Measurements from ENCODE around the gene SGO2.

SGO2 gene

DNA sequence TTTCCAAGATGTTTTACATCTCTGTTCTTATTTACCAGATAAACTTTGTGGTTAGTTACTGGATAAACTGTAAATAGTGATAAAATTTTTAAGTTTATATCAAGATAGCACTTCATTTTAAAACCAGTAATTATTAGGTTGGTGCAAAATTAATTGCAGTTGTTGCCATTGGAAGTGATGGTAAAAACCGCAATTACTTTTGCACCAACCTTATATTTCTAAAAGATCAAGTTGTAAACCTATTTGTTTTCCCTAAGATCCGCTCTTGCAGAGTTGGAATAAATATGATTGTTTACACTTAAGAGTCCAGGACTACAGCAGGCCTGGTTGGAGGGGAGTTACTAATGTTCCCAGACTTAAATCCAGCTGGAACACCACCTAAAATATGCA lies 59.3 kb downstream of the SGO2 start:
- Histone ChIP-seq H3K9me3 (ENCODE audit: insufficient read depth, low read depth, low read length) (no peaks in the 10 kb centered on the region), H3K27me3 (ENCODE audit: insufficient read depth, low read length) (peaks cover 29% of the 10 kb centered on the region), H3K27ac (ENCODE audit: low read length) (no peak overlapping the region), H3K9ac (ENCODE audit: low read depth, low read length) (peak overlapping the region; percentile 71; the same call in 1 of the 2 replicates), H3K36me3 (ENCODE audit: insufficient read depth, low read depth, low read length) (no peaks in the 10 kb centered on the region), H3K4me3 (ENCODE audit: low read length) (peak overlapping the region; percentile 89), H3K4me1 (ENCODE audit: insufficient read depth, low read length) (0 out of 2 replicates have a peak, but pooled peaks cover 5% of the 10 kb centered on the region)

DNA sequence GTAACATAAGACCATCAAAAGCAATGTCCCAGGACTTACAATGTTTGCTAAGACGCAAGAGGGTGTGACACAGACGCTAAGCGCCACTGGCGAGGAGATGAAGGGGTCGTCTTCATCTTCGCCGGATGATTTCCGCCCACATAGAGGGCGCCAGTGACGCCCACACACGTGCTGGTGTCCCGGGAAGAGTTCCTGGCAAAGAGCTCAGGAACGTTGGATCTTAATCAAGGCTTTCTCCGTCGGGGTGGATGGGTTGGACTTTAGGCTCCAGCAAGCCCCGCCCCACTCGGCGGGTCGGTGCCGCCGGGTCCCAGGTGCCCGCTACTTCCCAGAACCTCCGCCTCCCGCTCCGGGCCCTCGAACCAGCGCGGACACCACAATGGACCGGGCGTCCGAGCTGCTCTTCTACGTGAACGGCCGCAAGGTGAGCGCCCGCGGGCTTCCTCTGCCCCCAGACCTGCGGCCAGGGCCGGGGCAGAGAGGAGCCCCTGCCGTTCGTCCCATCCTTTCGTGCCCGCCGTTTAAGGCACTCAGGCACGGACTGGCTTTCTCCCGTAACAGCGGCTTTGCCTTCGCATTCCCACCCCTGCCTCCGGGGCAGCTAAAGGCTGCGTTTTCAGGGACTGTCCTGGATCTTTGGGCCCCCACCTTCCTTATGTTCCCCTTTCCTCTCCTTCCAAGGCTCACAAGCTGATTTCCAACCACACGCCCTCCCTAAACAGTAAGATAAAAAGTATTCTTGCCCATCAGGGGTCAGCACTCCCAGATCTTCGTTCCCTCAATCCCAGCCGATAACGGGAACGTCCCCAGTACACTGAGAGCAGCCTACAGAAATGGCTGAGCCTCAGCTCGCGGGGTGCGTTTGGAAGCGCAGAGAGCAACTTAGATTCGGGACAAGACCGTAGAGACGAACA lies 60.0 kb downstream of the SGO2 start, which contains the start of gene AOX1:
Gene AOX1, plus strand, starts transcription at position 285 of the 914 bp plus-strand sequence. Its CDS starts 95 bp downstream, at position 380.
- peak within 1 kb of the TSS; percentile 89 for H3K4me3 ChIP-seq (ENCODE audit: low read length)
- 0 out of 2 replicates have a peak, but pooled peaks cover 5% of the 10 kb centered on the region for H3K4me1 ChIP-seq (ENCODE audit: insufficient read depth, low read length)
- no peaks in the 10 kb centered on the region for H3K36me3 ChIP-seq (ENCODE audit: insufficient read depth, low read depth, low read length)
- H3K9me3 ChIP-seq (ENCODE audit: insufficient read depth, low read depth, low read length): no peaks in the 10 kb centered on the region
- no peak within 1 kb of the TSS for H3K27ac ChIP-seq (ENCODE audit: low read length)
- peaks cover 29% of the 10 kb centered on the region for H3K27me3 ChIP-seq (ENCODE audit: insufficient read depth, low read length)
- peak within 1 kb of the TSS; percentile 71; the same call in 1 of the 2 replicates for H3K9ac ChIP-seq (ENCODE audit: low read depth, low read length)

DNA sequence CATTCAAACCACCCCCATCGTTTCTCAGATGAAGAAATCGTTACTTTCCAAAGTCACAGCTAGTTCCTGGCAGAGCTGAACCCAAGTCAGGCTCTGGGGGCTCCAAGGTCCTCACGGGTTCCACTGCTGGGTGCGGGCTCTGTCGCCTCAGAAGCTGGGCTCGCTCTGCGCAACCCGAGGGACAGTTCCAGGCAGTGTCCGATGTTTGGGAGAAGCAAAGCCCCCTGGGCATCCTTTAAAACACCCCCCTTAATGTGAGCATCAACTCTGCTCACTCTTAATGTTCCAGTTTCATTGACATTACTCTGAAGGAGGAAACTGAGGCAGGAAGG lies 60.6 kb downstream of the SGO2 start:
- Histone ChIP-seq H3K4me3 (ENCODE audit: low read length) (peak overlapping the region; percentile 89), H3K9me3 (ENCODE audit: insufficient read depth, low read depth, low read length) (no peaks in the 10 kb centered on the region), H3K27ac (ENCODE audit: low read length) (no peak overlapping the region), H3K9ac (ENCODE audit: low read depth, low read length) (peak overlapping the region; percentile 71; the same call in 1 of the 2 replicates), H3K27me3 (ENCODE audit: insufficient read depth, low read length) (peaks cover 29% of the 10 kb centered on the region), H3K36me3 (ENCODE audit: insufficient read depth, low read depth, low read length) (no peaks in the 10 kb centered on the region), H3K4me1 (ENCODE audit: insufficient read depth, low read length) (0 out of 2 replicates have a peak, but pooled peaks cover 5% of the 10 kb centered on the region)

DNA sequence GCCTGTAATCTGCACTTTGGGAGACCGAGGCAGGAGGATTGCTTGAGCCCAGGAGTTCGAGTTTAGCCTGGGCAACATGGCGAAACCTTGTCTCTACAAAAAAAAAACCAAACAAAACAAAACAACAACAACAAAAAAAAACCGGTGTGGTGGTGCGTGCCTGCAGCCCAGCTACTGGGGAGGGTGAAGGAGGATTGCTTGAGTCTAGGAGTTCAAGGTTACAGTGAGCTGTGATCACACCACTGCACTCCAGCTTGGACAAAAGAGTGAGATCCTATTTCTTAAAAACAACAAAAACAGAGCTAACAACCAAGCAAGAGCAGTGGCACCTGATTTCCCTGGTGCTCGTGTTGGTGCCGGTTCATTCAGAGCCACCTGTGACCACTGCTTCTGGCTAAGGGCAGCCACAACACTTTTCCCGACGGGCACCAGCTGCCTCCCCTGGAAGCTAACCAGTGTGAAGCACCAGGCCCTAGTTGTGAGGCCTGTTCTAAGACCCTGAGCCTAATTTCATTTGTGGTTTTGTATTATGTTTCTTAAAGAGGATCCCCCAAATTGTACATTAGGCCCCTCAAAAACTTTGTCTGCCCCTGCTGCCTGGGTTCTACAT lies 61.1 kb downstream of the SGO2 start:
- no peaks in the 10 kb centered on the region for H3K9me3 ChIP-seq (ENCODE audit: insufficient read depth, low read depth, low read length)
- H3K36me3 ChIP-seq (ENCODE audit: insufficient read depth, low read depth, low read length): no peaks in the 10 kb centered on the region
- peak overlapping the region; percentile 89; the same call in 1 of the 2 replicates for H3K4me3 ChIP-seq (ENCODE audit: low read length)
- no peak overlapping the region for H3K27ac ChIP-seq (ENCODE audit: low read length)
- 0 out of 2 replicates have a peak, but pooled peaks cover 5% of the 10 kb centered on the region for H3K4me1 ChIP-seq (ENCODE audit: insufficient read depth, low read length)
- no peak overlapping the region; the same call in 1 of the 2 replicates for H3K9ac ChIP-seq (ENCODE audit: low read depth, low read length)
- H3K27me3 ChIP-seq (ENCODE audit: insufficient read depth, low read length): peaks cover 29% of the 10 kb centered on the region

DNA sequence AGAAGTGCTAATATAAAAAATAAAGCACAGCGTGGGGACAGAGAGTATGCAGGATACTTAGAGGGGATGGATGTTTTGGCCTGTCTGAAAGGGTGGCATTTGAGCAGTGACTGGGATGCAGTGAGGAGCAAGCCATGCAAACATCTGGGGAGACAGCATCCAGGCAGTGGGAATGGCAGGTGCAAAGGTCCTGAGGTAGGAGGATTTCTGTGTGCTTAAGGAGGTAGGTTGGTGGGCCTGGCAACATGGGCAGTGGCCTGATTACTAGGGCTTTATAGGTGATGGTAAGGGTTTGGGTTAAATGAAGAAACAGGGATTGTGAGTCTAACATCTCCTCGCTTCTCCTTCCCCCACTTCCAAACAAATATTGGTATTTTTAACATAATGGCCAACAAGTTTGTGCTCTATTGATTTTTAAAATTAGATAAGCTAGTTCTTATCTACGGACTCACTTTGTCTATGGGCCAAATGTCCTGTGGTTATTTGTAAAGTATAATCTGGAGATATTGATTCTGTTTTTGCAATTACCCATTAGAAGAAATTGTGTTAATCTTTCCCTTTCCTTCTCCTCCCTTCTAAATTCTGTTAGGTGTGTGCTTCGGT lies 62.2 kb downstream of the SGO2 start:
- Histone ChIP-seq H3K27me3 (ENCODE audit: insufficient read depth, low read length) (peaks cover 29% of the 10 kb centered on the region), H3K9me3 (ENCODE audit: insufficient read depth, low read depth, low read length) (no peaks in the 10 kb centered on the region), H3K4me1 (ENCODE audit: insufficient read depth, low read length) (0 out of 2 replicates have a peak, but pooled peaks cover 5% of the 10 kb centered on the region), H3K4me3 (ENCODE audit: low read length) (no peak overlapping the region), H3K36me3 (ENCODE audit: insufficient read depth, low read depth, low read length) (no peaks in the 10 kb centered on the region), H3K9ac (ENCODE audit: low read depth, low read length) (no peak overlapping the region), H3K27ac (ENCODE audit: low read length) (no peak overlapping the region)

DNA sequence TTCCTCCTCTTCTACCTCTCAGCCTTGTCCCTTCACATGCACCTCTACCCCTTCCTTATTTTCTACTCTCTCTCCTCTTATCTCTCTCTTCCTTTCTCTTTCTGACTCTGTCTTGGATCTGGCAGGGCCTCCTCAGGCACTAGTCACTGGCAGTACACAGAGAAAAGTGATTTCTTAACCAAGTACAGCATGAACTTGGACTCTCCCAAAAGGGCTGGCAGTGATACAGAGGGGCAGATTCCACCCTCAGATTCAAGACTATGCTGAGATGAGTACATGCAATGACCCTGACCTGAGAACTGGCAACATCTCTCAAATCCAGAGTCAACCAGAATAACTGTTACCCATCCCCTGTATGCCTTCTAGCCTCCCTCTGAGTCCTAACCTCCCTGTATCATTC lies 64.1 kb downstream of the SGO2 start:
- no peak overlapping the region for H3K27ac ChIP-seq (ENCODE audit: low read length)
- H3K4me1 ChIP-seq (ENCODE audit: insufficient read depth, low read length): 0 out of 2 replicates have a peak, but pooled peaks cover 2% of the 10 kb centered on the region
- H3K36me3 ChIP-seq (ENCODE audit: insufficient read depth, low read depth, low read length): no peaks in the 10 kb centered on the region
- H3K27me3 ChIP-seq (ENCODE audit: insufficient read depth, low read length): peaks cover 24% of the 10 kb centered on the region
- H3K9ac ChIP-seq (ENCODE audit: low read depth, low read length): no peak overlapping the region
- no peak overlapping the region for H3K4me3 ChIP-seq (ENCODE audit: low read length)
- no peaks in the 10 kb centered on the region for H3K9me3 ChIP-seq (ENCODE audit: insufficient read depth, low read depth, low read length)

DNA sequence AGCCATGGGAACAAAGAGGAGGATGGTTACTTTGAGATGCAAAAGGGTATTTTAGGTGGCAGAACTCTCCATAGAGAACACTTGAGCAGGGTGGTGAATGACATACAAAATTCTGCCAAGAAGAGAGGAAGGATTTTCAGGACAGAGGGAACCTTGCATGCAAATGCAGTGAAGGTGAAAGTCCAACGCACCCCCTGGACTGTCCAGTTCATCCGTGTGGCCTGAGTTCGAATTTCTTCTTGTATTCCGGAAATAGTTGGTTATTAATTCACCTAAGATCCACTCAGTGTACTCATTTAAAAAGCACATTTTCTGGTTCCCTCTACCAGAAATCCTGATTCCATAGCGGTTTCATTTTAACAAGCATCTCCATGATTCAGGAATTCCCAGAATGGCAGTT lies 65.3 kb downstream of the SGO2 start:
- Histone ChIP-seq H3K9me3 (ENCODE audit: insufficient read depth, low read depth, low read length) (no peaks in the 10 kb centered on the region), H3K4me3 (ENCODE audit: low read length) (no peak overlapping the region), H3K9ac (ENCODE audit: low read depth, low read length) (no peak overlapping the region), H3K27me3 (ENCODE audit: insufficient read depth, low read length) (peaks cover 15% of the 10 kb centered on the region), H3K4me1 (ENCODE audit: insufficient read depth, low read length) (no peaks in the 10 kb centered on the region), H3K36me3 (ENCODE audit: insufficient read depth, low read depth, low read length) (no peaks in the 10 kb centered on the region), H3K27ac (ENCODE audit: low read length) (no peak overlapping the region)

DNA sequence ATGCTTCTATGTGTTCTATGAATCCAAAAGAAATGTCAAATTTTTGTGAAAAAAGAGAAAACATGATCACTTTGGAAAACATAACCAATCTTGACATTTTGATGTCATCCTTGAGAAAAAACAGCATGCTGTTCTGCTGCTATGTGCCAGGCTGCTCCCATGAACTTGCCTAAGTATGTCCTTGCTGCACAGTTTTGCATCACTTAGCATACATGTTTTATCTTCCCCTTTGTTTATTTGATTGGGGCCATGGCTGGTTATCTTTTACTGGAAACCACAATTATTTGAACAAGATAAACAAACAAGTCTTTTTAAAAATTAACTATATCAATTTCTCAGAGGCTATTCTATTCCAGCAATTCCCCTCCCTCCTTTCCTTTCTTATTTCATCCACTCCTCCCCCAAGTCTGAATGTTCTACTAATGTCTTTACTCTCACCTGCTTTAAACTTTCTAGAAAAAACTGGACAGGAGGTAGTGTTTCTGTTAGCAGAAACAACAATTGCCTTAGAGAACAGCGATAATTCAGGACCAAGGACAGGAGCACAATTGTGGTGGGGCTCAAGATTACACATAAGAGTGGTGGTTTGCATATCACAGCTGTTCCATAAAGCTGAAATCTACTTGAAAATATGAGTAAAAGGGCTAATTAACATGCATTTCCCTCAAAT lies 66.5 kb downstream of the SGO2 start:
- peaks cover 3% of the 10 kb centered on the region; the same call in 1 of the 2 replicates for H3K27me3 ChIP-seq (ENCODE audit: insufficient read depth, low read length)
- no peak overlapping the region for H3K4me3 ChIP-seq (ENCODE audit: low read length)
- no peaks in the 10 kb centered on the region; the same call in 1 of the 2 replicates for H3K36me3 ChIP-seq (ENCODE audit: insufficient read depth, low read depth, low read length)
- H3K4me1 ChIP-seq (ENCODE audit: insufficient read depth, low read length): no peaks in the 10 kb centered on the region
- H3K9me3 ChIP-seq (ENCODE audit: insufficient read depth, low read depth, low read length): no peaks in the 10 kb centered on the region
- H3K27ac ChIP-seq (ENCODE audit: low read length): no peak overlapping the region
- no peak overlapping the region for H3K9ac ChIP-seq (ENCODE audit: low read depth, low read length)

DNA sequence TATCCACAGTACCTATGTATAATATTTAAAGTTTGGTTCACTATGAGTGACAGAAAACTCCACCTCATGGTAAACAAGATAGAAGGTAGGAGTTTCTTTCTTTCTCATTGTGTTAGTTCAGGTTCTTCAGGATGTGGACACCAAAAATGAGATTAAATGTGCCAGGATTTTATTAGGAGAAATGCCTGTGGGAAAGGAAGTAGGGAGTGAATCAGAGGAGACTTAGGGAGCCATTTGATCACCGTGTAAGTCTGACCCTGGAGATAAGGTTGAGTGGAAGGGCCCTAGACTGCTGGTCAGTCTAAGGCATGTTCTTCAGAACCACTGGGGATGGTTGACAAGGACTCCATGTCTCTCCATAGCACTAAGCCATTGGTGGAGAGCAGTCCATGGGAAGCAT lies 67.9 kb downstream of the SGO2 start:
- Histone ChIP-seq H3K9ac (ENCODE audit: low read depth, low read length) (no peak overlapping the region), H3K4me1 (ENCODE audit: insufficient read depth, low read length) (no peaks in the 10 kb centered on the region), H3K27ac (ENCODE audit: low read length) (no peak overlapping the region), H3K9me3 (ENCODE audit: insufficient read depth, low read depth, low read length) (no peaks in the 10 kb centered on the region), H3K27me3 (ENCODE audit: insufficient read depth, low read length) (no peaks in the 10 kb centered on the region), H3K4me3 (ENCODE audit: low read length) (no peak overlapping the region), H3K36me3 (ENCODE audit: insufficient read depth, low read depth, low read length) (no peaks in the 10 kb centered on the region; the same call in 1 of the 2 replicates)

DNA sequence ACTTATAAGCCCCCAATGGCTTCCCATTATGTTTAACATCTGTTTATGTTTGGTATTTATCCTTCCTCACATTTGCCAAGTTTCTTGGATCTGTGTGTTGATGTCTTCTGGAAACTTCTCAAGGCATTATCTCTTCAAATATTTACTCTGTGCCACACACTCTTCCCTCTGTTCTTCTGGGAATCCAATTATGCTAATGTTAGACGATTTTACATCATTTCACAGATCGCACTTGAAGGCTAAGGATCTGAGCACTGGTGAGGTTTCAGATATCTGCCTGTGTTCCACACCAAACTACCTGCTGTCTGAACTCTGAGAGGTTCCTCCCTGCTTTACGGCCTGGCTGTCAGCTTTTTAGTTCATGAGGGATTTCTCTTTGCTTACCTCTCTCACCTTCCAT lies 69.9 kb downstream of the SGO2 start:
- no peak overlapping the region for H3K9ac ChIP-seq (ENCODE audit: low read depth, low read length)
- no peaks in the 10 kb centered on the region; the same call in 1 of the 2 replicates for H3K36me3 ChIP-seq (ENCODE audit: insufficient read depth, low read depth, low read length)
- no peaks in the 10 kb centered on the region for H3K9me3 ChIP-seq (ENCODE audit: insufficient read depth, low read depth, low read length)
- H3K4me3 ChIP-seq (ENCODE audit: low read length): no peak overlapping the region
- H3K27me3 ChIP-seq (ENCODE audit: insufficient read depth, low read length): no peaks in the 10 kb centered on the region
- no peak overlapping the region for H3K27ac ChIP-seq (ENCODE audit: low read length)
- no peaks in the 10 kb centered on the region for H3K4me1 ChIP-seq (ENCODE audit: insufficient read depth, low read length)

Data from iPS-20b (cell line).